ENCODE results near the gene EPB41L3. TPM values are rescaled to one million over a fixed set of nuclear protein-coding genes. Genes with fewer than 3 reads are reported as not detected.

The EPB41L3 gene
- total RNA-seq, 1 experiment from 2014 or later = 50.2 TPM

DNA sequence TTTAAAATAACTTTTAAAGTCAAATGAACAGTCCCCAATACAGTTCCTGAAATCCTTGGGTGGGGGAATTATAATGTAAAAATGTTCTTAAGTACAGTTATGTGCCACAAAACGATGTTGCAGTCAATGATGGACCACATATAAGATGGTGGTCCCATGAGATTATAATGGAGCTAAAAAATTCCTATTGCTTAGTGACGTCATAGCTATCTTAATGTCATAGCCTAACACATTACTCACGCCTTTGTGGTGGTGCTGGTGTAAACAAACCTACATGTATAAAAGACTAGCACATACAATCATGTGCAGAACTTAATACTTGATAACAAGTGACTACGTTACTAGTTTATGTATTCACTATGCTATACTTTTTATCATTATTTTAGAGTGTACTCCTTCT is 109.4 kb downstream of the EPB41L3 start:
- H3K36me3 ChIP-seq (replicated peaks; ENCODE audit: control insufficient read depth, insufficient read depth, low read length) = no peaks in the 10 kb centered on the region
- H3K4me3 ChIP-seq (ENCODE audit: insufficient read depth, low read depth, low read length) = no peak overlapping the region
- H3K27me3 ChIP-seq (ENCODE audit: control insufficient read depth, insufficient read depth, low read length) = no peaks in the 10 kb centered on the region
- no peak for DNase-seq

DNA sequence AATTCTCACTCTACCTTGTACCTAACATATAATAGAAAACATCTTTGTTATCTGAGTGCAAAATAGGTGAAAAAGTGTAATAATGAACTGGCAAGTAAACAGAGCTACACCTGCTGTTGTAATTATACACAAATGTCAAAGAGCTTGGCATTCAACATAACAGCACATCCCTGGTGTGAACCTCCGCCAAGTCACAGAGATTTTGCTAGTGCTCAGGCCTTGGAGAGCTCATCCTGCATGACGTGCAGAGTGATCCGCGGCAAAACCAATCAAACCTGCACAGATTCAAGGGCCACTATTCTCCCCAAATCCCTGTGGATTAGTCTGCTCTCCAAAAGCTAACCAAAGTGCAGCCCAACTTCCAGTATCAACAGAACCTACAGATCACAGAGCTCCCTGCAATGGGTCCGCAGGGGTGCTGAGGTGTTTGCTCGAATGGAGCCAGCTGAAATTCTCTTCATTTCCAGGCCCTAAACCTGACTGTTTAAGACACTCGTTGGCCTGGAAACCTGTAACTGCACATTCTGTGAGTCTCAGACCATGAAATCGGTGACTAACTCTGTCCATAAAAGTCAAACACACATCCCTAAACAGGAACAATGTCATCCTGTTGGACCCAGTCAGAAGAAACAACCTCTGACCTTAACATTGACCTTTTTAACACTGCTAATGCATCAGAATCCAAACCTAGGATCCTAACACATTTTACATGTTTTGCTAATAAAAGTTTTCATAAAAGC is 111.8 kb downstream of the EPB41L3 start:
- no peak for DNase-seq
- H3K27me3 ChIP-seq (ENCODE audit: control insufficient read depth, insufficient read depth, low read length) = no peaks in the 10 kb centered on the region
- H3K36me3 ChIP-seq (replicated peaks; ENCODE audit: control insufficient read depth, insufficient read depth, low read length) = no peaks in the 10 kb centered on the region
- no peak overlapping the region for H3K4me3 ChIP-seq (ENCODE audit: insufficient read depth, low read depth, low read length)

DNA sequence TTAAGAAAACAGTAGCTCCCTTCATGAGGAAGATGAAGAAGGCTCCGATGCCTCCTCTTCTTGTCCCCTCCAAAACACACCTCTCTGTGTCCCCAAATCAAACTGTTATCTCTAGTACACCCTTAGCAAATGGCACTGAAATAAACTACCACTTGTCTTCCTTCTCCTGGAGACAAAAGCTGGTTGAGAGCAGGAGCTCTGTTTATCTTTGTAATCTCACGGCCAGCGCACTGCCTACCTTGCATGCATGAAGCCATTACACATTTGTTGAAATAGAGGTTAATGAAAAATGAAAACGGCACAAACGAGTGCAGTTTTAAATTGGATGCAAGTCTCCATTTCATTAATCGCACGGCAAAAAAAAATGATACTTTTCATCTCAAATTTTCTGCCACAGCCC is 113.7 kb downstream of the EPB41L3 start:
- no peak for DNase-seq
- Histone ChIP-seq H3K4me3 (ENCODE audit: insufficient read depth, low read depth, low read length) (no peak overlapping the region), H3K27me3 (ENCODE audit: control insufficient read depth, insufficient read depth, low read length) (no peaks in the 10 kb centered on the region), H3K36me3 (replicated peaks; ENCODE audit: control insufficient read depth, insufficient read depth, low read length) (no peaks in the 10 kb centered on the region)

- no peak overlapping the region for H3K4me3 ChIP-seq (ENCODE audit: insufficient read depth, low read depth, low read length)
- H3K36me3 ChIP-seq (replicated peaks; ENCODE audit: control insufficient read depth, insufficient read depth, low read length) = no peaks in the 10 kb centered on the region
- DNase-seq = no peak
- no peaks in the 10 kb centered on the region for H3K27me3 ChIP-seq (ENCODE audit: control insufficient read depth, insufficient read depth, low read length)
Observed at GRCh38 chr18:5429681-5430080, 114.1 kb downstream of the EPB41L3 start.

DNA sequence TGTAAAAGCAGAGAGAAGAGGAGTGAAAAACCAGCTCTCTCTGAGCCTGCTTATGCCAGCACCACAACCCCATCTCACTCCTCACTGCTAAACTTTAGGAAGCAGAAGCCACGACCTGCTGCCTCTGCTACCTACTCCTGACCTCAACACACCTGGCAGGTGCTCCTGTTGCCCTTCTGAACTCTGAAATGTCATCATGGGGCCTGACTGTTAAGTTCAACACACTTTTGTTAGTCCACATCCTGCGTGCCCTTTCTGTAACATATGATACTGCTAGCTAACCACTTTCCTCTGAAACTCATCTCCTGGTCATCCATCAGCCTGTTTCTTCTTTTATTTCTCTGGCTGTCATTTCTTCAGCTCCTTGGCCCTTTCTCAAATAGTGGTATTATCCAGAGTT is 118.1 kb downstream of the EPB41L3 start:
- Histone ChIP-seq H3K27me3 (ENCODE audit: control insufficient read depth, insufficient read depth, low read length) (no peaks in the 10 kb centered on the region), H3K36me3 (replicated peaks; ENCODE audit: control insufficient read depth, insufficient read depth, low read length) (no peaks in the 10 kb centered on the region), H3K4me3 (ENCODE audit: insufficient read depth, low read depth, low read length) (no peak overlapping the region)
- DNase-seq = no peak

DNA sequence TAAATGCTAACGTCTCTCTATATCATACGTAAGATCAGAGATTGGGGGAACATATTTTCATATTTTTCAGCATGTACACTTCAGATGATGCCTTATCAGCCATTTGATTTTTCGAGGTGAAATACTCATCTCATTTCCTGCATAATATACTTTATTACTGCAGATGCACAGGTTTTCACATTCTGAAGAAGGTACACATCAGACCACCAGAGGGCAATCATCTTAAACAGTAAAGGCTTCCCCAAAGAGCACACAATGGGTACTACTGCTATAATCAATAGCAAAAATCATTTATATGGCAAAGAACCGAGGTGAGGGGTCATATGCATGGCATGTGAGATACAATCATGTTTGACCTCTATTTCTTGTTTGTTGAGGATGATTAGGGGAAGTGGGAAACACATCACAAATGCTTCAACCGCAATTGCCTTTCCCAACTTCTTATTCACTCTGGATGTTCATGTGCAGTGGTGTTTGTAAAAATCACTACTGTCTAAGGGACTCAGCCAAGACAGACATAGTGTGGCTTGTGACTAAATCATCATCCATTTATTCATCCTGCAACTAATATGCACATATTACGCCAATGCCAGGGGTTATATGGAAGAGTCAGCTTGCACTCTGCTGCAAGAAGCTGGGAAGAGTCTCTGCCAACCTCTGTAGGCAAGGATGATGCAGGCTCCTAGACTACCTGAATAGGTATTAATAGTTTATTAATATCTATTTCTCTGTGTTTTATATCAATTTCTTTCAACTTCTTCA is 118.7 kb downstream of the EPB41L3 start:
- H3K27me3 ChIP-seq (ENCODE audit: control insufficient read depth, insufficient read depth, low read length) = no peaks in the 10 kb centered on the region
- peak; percentile 28 for DNase-seq
- no peaks in the 10 kb centered on the region for H3K36me3 ChIP-seq (replicated peaks; ENCODE audit: control insufficient read depth, insufficient read depth, low read length)
- no peak overlapping the region for H3K4me3 ChIP-seq (ENCODE audit: insufficient read depth, low read depth, low read length)

DNA sequence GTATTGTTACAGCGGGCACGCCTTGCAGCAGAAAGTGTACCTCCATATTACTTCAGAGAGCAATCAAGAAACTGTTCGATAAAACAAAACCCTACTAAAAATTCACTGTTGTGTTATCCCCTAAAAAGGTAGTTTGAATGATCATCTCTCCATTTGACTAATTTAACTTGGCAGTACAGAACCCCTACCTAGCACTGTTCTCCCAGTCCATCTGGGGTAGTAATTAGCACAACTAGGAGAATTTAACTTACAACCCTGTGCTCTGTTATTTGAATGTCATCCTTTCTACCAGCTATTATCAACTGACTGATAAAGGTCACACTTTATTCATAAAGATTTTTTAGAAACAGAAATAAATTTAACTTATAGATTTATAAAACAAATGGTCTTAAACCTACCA is 121.2 kb downstream of the EPB41L3 start:
- H3K36me3 ChIP-seq (replicated peaks; ENCODE audit: control insufficient read depth, insufficient read depth, low read length) = no peaks in the 10 kb centered on the region
- DNase-seq = no peak
- H3K27me3 ChIP-seq (ENCODE audit: control insufficient read depth, insufficient read depth, low read length) = no peaks in the 10 kb centered on the region
- no peak overlapping the region for H3K4me3 ChIP-seq (ENCODE audit: insufficient read depth, low read depth, low read length)

GRCh38 chr18:5421981-5422380 is 121.8 kb downstream of the EPB41L3 start:
- DNase-seq = no peak
- H3K27me3 ChIP-seq (ENCODE audit: control insufficient read depth, insufficient read depth, low read length) = no peaks in the 10 kb centered on the region
- H3K4me3 ChIP-seq (ENCODE audit: insufficient read depth, low read depth, low read length) = no peak overlapping the region
- H3K36me3 ChIP-seq (replicated peaks; ENCODE audit: control insufficient read depth, insufficient read depth, low read length) = no peaks in the 10 kb centered on the region

- DNase-seq = no peak
- Histone ChIP-seq H3K36me3 (replicated peaks; ENCODE audit: control insufficient read depth, insufficient read depth, low read length) (no peaks in the 10 kb centered on the region), H3K27me3 (ENCODE audit: control insufficient read depth, insufficient read depth, low read length) (no peaks in the 10 kb centered on the region), H3K4me3 (ENCODE audit: insufficient read depth, low read depth, low read length) (no peak overlapping the region)
Observed at GRCh38 chr18:5420906-5421305, 122.9 kb downstream of the EPB41L3 start.

- Histone ChIP-seq H3K4me3 (ENCODE audit: insufficient read depth, low read depth, low read length) (no peak overlapping the region), H3K36me3 (replicated peaks; ENCODE audit: control insufficient read depth, insufficient read depth, low read length) (no peaks in the 10 kb centered on the region), H3K27me3 (ENCODE audit: control insufficient read depth, insufficient read depth, low read length) (no peaks in the 10 kb centered on the region)
- no peak for DNase-seq
Observed at GRCh38 chr18:5419601-5420000, 124.2 kb downstream of the EPB41L3 start.

DNA sequence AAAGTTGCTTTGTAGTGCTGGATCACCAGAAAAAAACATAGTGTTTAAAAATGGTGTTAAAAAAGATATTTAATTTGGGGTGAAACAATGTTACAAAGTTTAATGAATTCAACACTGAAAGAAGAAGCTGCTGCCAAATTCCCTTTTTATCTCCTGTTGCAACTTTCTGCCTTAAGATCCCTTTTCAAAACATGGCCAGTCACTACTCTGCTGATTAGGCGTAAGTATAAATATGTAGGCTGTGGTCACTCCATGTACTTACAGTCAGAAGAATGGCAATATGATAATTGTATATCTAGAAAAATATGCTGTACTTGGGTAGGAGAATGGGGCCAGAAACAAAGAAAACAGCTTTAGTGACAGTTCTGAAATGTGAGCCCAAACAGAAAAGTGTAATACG is 124.8 kb downstream of the EPB41L3 start:
- no peak for DNase-seq
- no peaks in the 10 kb centered on the region for H3K27me3 ChIP-seq (ENCODE audit: control insufficient read depth, insufficient read depth, low read length)
- H3K4me3 ChIP-seq (ENCODE audit: insufficient read depth, low read depth, low read length) = no peak overlapping the region
- H3K36me3 ChIP-seq (replicated peaks; ENCODE audit: control insufficient read depth, insufficient read depth, low read length) = no peaks in the 10 kb centered on the region

DNA sequence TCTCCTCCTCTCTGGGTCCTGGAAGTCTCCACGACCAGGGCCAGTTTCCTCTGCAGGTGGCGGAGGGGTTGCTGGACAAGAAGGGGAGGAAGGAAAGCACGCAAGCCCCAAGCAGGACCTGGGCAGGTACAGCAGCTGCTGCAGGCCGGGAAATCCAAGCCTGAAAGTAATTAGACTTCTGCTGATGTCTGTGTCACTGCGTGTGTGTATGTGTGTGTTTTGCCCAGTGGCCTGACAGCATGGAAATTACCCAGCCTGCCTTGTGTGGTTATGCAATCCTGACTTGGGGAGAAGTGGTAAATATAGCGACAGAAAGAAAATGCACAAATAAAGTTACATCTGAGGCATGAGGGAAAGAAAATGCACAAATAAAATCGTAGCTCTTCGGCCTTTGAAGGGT is 126.5 kb downstream of the EPB41L3 start:
- H3K4me3 ChIP-seq (ENCODE audit: insufficient read depth, low read depth, low read length) = no peak overlapping the region
- DNase-seq = no peak
- H3K27me3 ChIP-seq (ENCODE audit: control insufficient read depth, insufficient read depth, low read length) = no peaks in the 10 kb centered on the region
- H3K36me3 ChIP-seq (replicated peaks; ENCODE audit: control insufficient read depth, insufficient read depth, low read length) = no peaks in the 10 kb centered on the region

- Histone ChIP-seq H3K36me3 (replicated peaks; ENCODE audit: control insufficient read depth, insufficient read depth, low read length) (no peaks in the 10 kb centered on the region), H3K27me3 (ENCODE audit: control insufficient read depth, insufficient read depth, low read length) (no peaks in the 10 kb centered on the region), H3K4me3 (ENCODE audit: insufficient read depth, low read depth, low read length) (no peak overlapping the region)
- no peak for DNase-seq
Observed at GRCh38 chr18:5416112-5416511, 127.7 kb downstream of the EPB41L3 start.

DNA sequence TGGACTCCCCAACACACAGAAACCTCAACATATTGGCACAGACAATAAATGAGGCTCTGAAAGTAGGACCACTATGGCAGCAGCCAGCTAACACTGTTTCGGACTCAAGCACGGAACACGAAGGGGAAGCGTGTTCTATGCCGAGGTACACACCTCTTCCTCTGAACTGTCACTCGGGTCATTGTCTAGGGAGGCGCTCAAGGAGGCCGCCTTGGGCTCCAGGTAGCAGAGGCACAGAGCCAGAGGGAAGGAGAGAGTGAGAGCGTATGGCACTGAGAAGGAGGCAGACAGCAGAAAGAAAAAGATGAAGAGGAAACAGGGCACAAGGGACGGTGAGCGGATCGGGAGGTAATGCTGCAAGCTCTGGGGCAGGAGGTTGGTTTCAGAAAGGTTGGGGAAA is 128.1 kb downstream of the EPB41L3 start:
- no peak for DNase-seq
- no peak overlapping the region for H3K4me3 ChIP-seq (ENCODE audit: insufficient read depth, low read depth, low read length)
- H3K36me3 ChIP-seq (replicated peaks; ENCODE audit: control insufficient read depth, insufficient read depth, low read length) = no peaks in the 10 kb centered on the region
- H3K27me3 ChIP-seq (ENCODE audit: control insufficient read depth, insufficient read depth, low read length) = no peaks in the 10 kb centered on the region

DNA sequence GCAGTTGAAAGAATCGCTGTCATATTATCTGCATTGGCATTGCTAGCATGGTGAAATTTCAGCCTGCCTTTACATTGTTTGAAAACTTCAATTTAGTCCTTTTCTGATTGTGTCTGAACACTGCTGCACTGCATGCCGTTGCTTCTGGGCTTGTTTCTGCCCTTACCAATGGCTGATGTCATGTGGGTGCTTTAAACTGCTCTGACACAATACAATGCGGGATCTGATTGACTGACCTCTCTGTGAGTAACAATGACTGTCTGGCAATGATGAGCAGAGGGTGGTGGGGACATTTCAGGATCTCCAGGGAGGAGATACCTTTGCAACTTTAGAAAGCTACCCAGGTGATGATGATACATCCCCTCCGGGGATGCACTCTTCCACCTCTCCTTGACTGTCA is 128.8 kb downstream of the EPB41L3 start:
- DNase-seq = no peak
- Histone ChIP-seq H3K27me3 (ENCODE audit: control insufficient read depth, insufficient read depth, low read length) (no peaks in the 10 kb centered on the region), H3K4me3 (ENCODE audit: insufficient read depth, low read depth, low read length) (no peak overlapping the region), H3K36me3 (replicated peaks; ENCODE audit: control insufficient read depth, insufficient read depth, low read length) (no peaks in the 10 kb centered on the region)

All from H7 (cell line).